NB4 (cell line): ENCODE results near the gene HHATL.
A peak's percentile ranks its signal among the peaks of the same experiment; 100 is the strongest.

Experiments used
- DNase-seq: peaks from one replicate; pipeline ENCODE4 v3.0.0; 2010; ENCODE audit warnings: low read depth
- H3K4me3 ChIP-seq: one replicate; pipeline ENCODE4 v1.5.1; 2011; ENCODE audit warnings: mild to moderate bottlenecking, low read depth, low read length, moderate library complexity
- MYC ChIP-seq: IDR thresholded peaks from 2 replicates; pipeline ENCODE4 v1.6.1; 2011; ENCODE audit warnings: low read depth, low read length
- POLR2A ChIP-seq: IDR thresholded peaks from 2 replicates; pipeline ENCODE4 v1.6.1; 2011; ENCODE audit warnings: mild to moderate bottlenecking; ENCODE audit not compliant: insufficient read length; ENCODE audit errors: extremely low read depth
- TF ChIP-seq, protein P1 (sequence below): IDR thresholded peaks from 2 replicates; pipeline ENCODE4 v1.6.1; 2011; ENCODE audit warnings: low read depth, low read length
- TF ChIP-seq, protein P2 (sequence below): IDR thresholded peaks from one replicate; pipeline ENCODE4 v1.5.1; 2012; ENCODE audit warnings: low read depth, low read length

HHATL gene

GRCh38 chr3:42661593-42662022 is 41.0 kb downstream of the HHATL start:
- no peak overlapping the region for H3K4me3 ChIP-seq
- TF ChIP-seq, protein P1, sequence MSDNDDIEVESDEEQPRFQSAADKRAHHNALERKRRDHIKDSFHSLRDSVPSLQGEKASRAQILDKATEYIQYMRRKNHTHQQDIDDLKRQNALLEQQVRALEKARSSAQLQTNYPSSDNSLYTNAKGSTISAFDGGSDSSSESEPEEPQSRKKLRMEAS: no peak
- TF ChIP-seq MYC: no peak
- no peak for DNase-seq

DNA sequence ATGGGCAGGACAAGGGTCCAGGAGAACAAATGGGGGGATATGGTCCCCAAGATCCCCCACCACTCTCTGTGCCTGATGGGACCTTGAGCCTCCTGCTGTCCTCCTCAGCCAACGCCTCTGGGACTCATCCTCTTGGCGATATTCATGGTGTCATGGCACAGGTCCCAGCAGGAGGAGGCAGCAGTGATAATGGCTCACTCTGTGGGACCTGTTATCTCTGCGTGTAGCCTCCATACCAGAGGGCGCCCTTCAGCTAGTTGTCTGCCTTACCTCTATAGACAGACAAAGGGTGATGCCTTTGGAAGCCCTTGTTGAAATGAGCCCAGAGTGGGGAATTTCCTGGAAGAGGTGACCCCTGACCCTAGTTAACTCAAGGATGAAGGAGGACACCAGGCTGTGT is 41.7 kb downstream of the HHATL start:
- no peak overlapping the region for H3K4me3 ChIP-seq
- DNase-seq: peak; percentile 57
- TF ChIP-seq, protein P1: no peak
- TF ChIP-seq, protein P2, sequence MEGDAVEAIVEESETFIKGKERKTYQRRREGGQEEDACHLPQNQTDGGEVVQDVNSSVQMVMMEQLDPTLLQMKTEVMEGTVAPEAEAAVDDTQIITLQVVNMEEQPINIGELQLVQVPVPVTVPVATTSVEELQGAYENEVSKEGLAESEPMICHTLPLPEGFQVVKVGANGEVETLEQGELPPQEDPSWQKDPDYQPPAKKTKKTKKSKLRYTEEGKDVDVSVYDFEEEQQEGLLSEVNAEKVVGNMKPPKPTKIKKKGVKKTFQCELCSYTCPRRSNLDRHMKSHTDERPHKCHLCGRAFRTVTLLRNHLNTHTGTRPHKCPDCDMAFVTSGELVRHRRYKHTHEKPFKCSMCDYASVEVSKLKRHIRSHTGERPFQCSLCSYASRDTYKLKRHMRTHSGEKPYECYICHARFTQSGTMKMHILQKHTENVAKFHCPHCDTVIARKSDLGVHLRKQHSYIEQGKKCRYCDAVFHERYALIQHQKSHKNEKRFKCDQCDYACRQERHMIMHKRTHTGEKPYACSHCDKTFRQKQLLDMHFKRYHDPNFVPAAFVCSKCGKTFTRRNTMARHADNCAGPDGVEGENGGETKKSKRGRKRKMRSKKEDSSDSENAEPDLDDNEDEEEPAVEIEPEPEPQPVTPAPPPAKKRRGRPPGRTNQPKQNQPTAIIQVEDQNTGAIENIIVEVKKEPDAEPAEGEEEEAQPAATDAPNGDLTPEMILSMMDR: peak; percentile 41
- no peak for TF ChIP-seq POLR2A

DNA sequence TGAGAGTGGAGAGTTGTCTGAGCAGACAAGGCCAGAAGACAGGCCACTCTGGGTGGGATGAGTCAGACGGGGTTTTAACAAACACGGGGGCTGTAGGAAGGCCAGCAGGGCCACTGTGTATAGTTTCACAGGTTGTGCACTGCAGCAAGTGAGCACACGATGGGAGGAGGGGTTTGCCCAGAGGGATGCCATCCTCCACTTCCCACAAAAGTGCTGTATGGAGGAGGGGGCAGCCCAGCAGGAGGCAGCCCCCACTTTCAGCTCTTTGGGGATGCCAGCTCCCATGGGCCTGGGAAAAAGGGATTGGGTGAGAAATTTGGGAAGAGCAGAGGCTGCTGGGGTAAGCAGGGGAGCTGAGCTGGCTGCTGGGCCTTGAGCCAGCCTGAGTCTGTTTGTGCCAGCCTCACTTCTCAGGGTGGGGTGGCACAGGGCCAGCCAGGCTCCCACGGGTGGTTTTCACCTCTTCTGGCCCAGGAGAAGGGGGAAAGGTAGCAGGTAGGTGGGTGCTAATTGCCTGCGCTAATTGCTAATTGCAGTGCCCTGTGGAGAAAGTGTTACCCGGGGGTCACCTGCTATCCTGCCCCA is 42.4 kb downstream of the HHATL start:
- no peak for DNase-seq
- no peak overlapping the region for H3K4me3 ChIP-seq
- TF ChIP-seq, protein P2: no peak
- TF ChIP-seq, protein P1: no peak
- TF ChIP-seq MYC: no peak
- TF ChIP-seq POLR2A: no peak

DNA sequence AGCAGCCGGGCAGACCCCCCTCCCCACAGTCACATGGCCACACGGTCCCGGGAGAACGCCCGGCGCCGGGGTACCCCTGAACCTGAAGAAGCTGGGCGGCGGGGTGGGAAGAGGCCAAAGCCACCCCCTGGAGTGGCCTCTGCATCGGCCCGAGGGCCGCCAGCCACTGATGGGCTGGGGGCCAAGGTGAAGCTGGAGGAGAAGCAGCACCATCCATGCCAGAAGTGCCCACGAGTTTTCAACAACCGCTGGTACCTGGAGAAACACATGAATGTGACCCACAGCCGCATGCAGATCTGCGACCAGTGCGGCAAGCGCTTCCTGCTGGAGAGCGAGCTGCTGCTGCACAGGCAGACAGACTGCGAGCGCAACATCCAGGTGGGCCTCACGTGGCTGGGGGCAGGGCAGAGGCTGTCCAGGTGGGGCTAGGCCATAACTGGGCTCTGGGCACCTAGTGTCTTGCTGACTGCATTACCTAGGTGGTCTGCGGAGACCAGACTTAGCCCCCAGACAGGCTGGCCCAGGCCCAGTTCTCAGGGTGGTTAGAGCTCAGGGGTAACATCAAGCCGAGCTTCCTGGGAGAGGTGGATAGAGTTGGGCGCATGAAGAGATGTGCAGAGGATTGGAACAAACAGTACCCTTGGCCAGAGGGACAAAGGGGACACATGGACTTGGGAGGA is 43.0 kb downstream of the HHATL start:
- no peak for TF ChIP-seq POLR2A
- H3K4me3 ChIP-seq: no peak overlapping the region
- DNase-seq: no peak

- TF ChIP-seq MYC (no peak), POLR2A (no peak)
- TF ChIP-seq, protein P1: no peak
- TF ChIP-seq, protein P2: no peak
- no peak overlapping the region for H3K4me3 ChIP-seq
- DNase-seq: no peak
These were observed 43.7 kb downstream of the HHATL start for GRCh38 chr3:42658771-42659390.

GRCh38 chr3:42658091-42658770 is 44.4 kb downstream of the HHATL start:
- TF ChIP-seq, protein P1: no peak
- TF ChIP-seq POLR2A (no peak), MYC (no peak)
- TF ChIP-seq, protein P2: no peak
- no peak overlapping the region for H3K4me3 ChIP-seq
- DNase-seq: no peak
